WERI-Rb-1 (cell line): ENCODE results near the gene ZNF140.

ENCODE experiments used
- DNase-seq: peaks from one replicate; pipeline ENCODE4 v3.0.0-alpha.2; 2020
- H3K27ac ChIP-seq: fragments of 250-450 bp; sonication (Bioruptor Pico); 2 replicates; pipeline ENCODE4 v1.5.1; 2020; ENCODE audit warnings: mild to moderate bottlenecking, moderate library complexity
- H3K27me3 ChIP-seq: fragments of 250-450 bp; sonication (Bioruptor Pico); 2 replicates; pipeline ENCODE4 v1.5.1; 2021; ENCODE audit warnings: mild to moderate bottlenecking, low read depth, moderate library complexity; ENCODE audit not compliant: insufficient read depth, severe bottlenecking
- H3K36me3 ChIP-seq: fragments of 250-450 bp; sonication (Bioruptor Pico); 2 replicates; pipeline ENCODE4 v1.5.1; 2020; ENCODE audit warnings: mild to moderate bottlenecking, moderate library complexity
- H3K4me3 ChIP-seq: 2 replicates; pipeline ENCODE4 v1.5.1; 2011; ENCODE audit warnings: low read depth, mild to moderate bottlenecking, control low read depth, low read length
- H3K9me3 ChIP-seq: fragments of 250-450 bp; sonication (Bioruptor Pico); 2 replicates; pipeline ENCODE4 v1.5.1; 2021; ENCODE audit warnings: mild to moderate bottlenecking, moderate library complexity; ENCODE audit not compliant: severe bottlenecking
- TF ChIP-seq, protein P1 (sequence below): IDR thresholded peaks from 2 replicates; pipeline ENCODE4 v1.5.1; 2011; ENCODE audit warnings: low read depth, mild to moderate bottlenecking, control low read depth, inconsistent platforms, low read length

The ZNF140 gene

GRCh38 chr12:133135747-133136146 lies 55.0 kb downstream of the ZNF140 start:
- DNase-seq, result no peak
- Histone ChIP-seq H3K4me3 (no peak overlapping the region), H3K9me3 (peaks cover 23% of the 10 kb centered on the region), H3K27ac (no peak overlapping the region), H3K27me3 (no peaks in the 10 kb centered on the region), H3K36me3 (peaks cover 85% of the 10 kb centered on the region)
- TF ChIP-seq, protein P1, sequence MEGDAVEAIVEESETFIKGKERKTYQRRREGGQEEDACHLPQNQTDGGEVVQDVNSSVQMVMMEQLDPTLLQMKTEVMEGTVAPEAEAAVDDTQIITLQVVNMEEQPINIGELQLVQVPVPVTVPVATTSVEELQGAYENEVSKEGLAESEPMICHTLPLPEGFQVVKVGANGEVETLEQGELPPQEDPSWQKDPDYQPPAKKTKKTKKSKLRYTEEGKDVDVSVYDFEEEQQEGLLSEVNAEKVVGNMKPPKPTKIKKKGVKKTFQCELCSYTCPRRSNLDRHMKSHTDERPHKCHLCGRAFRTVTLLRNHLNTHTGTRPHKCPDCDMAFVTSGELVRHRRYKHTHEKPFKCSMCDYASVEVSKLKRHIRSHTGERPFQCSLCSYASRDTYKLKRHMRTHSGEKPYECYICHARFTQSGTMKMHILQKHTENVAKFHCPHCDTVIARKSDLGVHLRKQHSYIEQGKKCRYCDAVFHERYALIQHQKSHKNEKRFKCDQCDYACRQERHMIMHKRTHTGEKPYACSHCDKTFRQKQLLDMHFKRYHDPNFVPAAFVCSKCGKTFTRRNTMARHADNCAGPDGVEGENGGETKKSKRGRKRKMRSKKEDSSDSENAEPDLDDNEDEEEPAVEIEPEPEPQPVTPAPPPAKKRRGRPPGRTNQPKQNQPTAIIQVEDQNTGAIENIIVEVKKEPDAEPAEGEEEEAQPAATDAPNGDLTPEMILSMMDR, result no peak

GRCh38 chr12:133145981-133146380 lies 65.3 kb downstream of the ZNF140 start:
- Histone ChIP-seq H3K4me3 (no peak overlapping the region), H3K27ac (no peak overlapping the region), H3K36me3 (peaks cover 86% of the 10 kb centered on the region), H3K27me3 (no peaks in the 10 kb centered on the region), H3K9me3 (peaks cover 35% of the 10 kb centered on the region)
- no peak for DNase-seq
- TF ChIP-seq, protein P1, result no peak

- peaks cover 52% of the 10 kb centered on the region for H3K9me3 ChIP-seq
- DNase-seq, result no peak
- H3K27ac ChIP-seq, result no peak overlapping the region
- no peaks in the 10 kb centered on the region for H3K27me3 ChIP-seq
- TF ChIP-seq, protein P1, result no peak
- H3K36me3 ChIP-seq, result peaks cover 79% of the 10 kb centered on the region
- H3K4me3 ChIP-seq, result no peak overlapping the region
Measured at GRCh38 chr12:133156125-133156690, 75.5 kb downstream of the ZNF140 start.
